Calu3 (cell line): ENCODE results near the gene SPIRE1. TPM values are rescaled to one million over a fixed set of nuclear protein-coding genes. Genes with fewer than 3 reads are reported as not detected.
A peak's percentile ranks its signal among the peaks of the same experiment; 100 is the strongest.

Source experiments
- BruUV-seq: library from RNA; stranded (reverse); fragments of 400-500 nt; replicated peaks from 2 replicates; lab custom pipeline; 2021; lab: Mats Ljungman, UMichigan
- CTCF ChIA-PET: fragments of 300-600 bp; sonication (Branson Sonifier 250); formaldehyde crosslinking; loops from one replicate; lab custom pipeline; 2022; ENCODE audit warnings: antibody characterized with exemption; lab: Charles Lee
- DNase-seq: peaks from one replicate; pipeline ENCODE4 v3.0.0; 2022
- H3K27ac Mint-ChIP-seq: one replicate; pipeline ENCODE4 v1.8.0; 2022; ENCODE audit warnings: mixed read lengths; ENCODE audit not compliant: unreplicated experiment
- H3K27me3 Mint-ChIP-seq: one replicate; pipeline ENCODE4 v1.8.0; 2022; ENCODE audit warnings: mixed read lengths; ENCODE audit not compliant: unreplicated experiment
- H3K36me3 Mint-ChIP-seq: one replicate; pipeline ENCODE4 v1.8.0; 2022; ENCODE audit warnings: mild to moderate bottlenecking, moderate library complexity, mixed read lengths; ENCODE audit not compliant: insufficient read depth, unreplicated experiment
- H3K4me1 Mint-ChIP-seq: one replicate; pipeline ENCODE4 v1.8.0; 2022; ENCODE audit warnings: mild to moderate bottlenecking, low read depth, mixed read lengths; ENCODE audit not compliant: unreplicated experiment
- H3K4me3 Mint-ChIP-seq: one replicate; pipeline ENCODE4 v1.8.0; 2022; ENCODE audit warnings: mild to moderate bottlenecking, low read depth, moderate library complexity, mixed read lengths; ENCODE audit not compliant: unreplicated experiment
- H3K9me3 Mint-ChIP-seq: one replicate; pipeline ENCODE4 v1.8.0; 2022; ENCODE audit warnings: low read depth, mixed read lengths; ENCODE audit not compliant: unreplicated experiment
- CTCF ChIP-seq: fragments of 200-600 bp; IDR thresholded peaks from one replicate; pipeline ENCODE4 v1.8.0; 2022; ENCODE audit warnings: antibody characterized with exemption; ENCODE audit not compliant: unreplicated experiment
- intact Hi-C: fragments of 100-400 bp; cut with micrococcal nuclease; formaldehyde crosslinking; loops from one replicate; pipeline ENCODE4 v1.10.0; 2022; ENCODE audit not compliant: unreplicated experiment
- total RNA-seq: library from RNA; stranded (reverse); gene quantifications from 2 replicates; pipeline ENCODE4 v1.2.3, GENCODE V29; 2022

Gene SPIRE1
- total RNA-seq, 1 experiment from 2014 or later = 98.6 TPM

GRCh38 chr18:12668041-12668440 is 10.1 kb upstream of the SPIRE1 start:
- DNase-seq = no peak
- intact Hi-C loops = no loop called here
- H3K4me1 Mint-ChIP-seq = no peaks in the 10 kb centered on the region
- H3K27me3 Mint-ChIP-seq = no peaks in the 10 kb centered on the region
- TF ChIP-seq CTCF = no peak
- H3K9me3 Mint-ChIP-seq = no peaks in the 10 kb centered on the region
- no TSS peak for BruUV-seq
- H3K36me3 Mint-ChIP-seq = peaks cover 14% of the 10 kb centered on the region
- H3K27ac Mint-ChIP-seq = no peak overlapping the region
- CTCF ChIA-PET = no interaction called here
- no peak overlapping the region for H3K4me3 Mint-ChIP-seq

DNA sequence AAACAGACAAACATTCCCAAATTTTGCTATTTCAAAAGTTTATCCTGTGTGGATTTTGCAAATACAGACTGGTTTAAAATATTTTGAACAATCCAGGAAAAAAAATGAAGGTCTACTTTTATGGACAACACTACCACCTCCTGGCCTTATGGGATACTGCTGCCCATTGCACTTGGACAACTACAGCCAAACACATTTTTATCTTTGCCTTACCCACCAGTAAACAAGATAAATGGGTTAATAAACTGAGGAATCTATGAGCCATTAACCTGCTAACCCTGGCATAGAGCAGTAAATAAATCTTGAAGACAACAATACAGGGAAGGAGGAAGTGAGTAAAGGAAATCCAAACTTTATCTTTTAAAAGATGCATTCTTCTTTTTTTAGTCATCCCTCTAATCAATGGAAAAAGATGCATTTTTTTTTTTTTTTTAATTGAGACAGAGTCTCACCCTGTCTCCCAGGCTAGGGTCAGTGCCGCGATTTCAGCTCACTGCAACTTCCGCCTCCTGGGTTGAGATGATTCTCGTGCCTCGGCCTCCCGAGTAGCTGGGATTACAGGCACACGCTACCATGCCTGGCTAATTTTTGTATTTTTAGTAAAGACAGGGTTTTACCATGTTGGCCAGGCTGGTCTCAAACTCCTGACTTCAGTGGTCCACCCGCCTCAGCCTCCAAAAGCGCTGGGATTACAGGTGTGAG is 2.1 kb upstream of the SPIRE1 start:
- Mint-ChIP-seq H3K4me1 (peaks cover 22% of the 10 kb centered on the region), H3K27ac (peak overlapping the region; percentile 80), H3K4me3 (peak overlapping the region; percentile 54), H3K9me3 (no peaks in the 10 kb centered on the region), H3K27me3 (no peaks in the 10 kb centered on the region), H3K36me3 (peaks cover 72% of the 10 kb centered on the region)
- peak; percentile 77 for TF ChIP-seq CTCF
- DNase-seq = peak; percentile 71
- intact Hi-C loops = loop anchor here (1.0 to 10.0 kb wide), 3 partner anchors 119 to 266 kb away; no protein-coding TSS in a partner anchor
- BruUV-seq = no TSS peak
- CTCF ChIA-PET = interaction anchor here (0.7 to 1.2 kb wide), 3 partner anchors 53 to 524 kb away, joined by 3 to 12 read pairs (median 3); no protein-coding TSS in a partner anchor

- peak overlapping the region; percentile 54 for H3K4me3 Mint-ChIP-seq
- peak overlapping the region; percentile 93 for H3K27ac Mint-ChIP-seq
- no peak for TF ChIP-seq CTCF
- peaks cover 70% of the 10 kb centered on the region for H3K36me3 Mint-ChIP-seq
- no peaks in the 10 kb centered on the region for H3K27me3 Mint-ChIP-seq
- peaks cover 31% of the 10 kb centered on the region for H3K4me1 Mint-ChIP-seq
- intact Hi-C loops = loop anchor here (1.0 to 10.0 kb wide), 4 partner anchors 118 to 267 kb away; no protein-coding TSS in a partner anchor
- H3K9me3 Mint-ChIP-seq = no peaks in the 10 kb centered on the region
- TSS peak; percentile 66 for BruUV-seq
- DNase-seq = peak; percentile 44
- CTCF ChIA-PET = interaction anchor here (1.0 kb wide), 1 partner anchor 119 kb away, joined by 5 read pairs; no protein-coding TSS in a partner anchor
Measured at GRCh38 chr18:12658426-12659138, 675 bp upstream of the SPIRE1 start.

DNA sequence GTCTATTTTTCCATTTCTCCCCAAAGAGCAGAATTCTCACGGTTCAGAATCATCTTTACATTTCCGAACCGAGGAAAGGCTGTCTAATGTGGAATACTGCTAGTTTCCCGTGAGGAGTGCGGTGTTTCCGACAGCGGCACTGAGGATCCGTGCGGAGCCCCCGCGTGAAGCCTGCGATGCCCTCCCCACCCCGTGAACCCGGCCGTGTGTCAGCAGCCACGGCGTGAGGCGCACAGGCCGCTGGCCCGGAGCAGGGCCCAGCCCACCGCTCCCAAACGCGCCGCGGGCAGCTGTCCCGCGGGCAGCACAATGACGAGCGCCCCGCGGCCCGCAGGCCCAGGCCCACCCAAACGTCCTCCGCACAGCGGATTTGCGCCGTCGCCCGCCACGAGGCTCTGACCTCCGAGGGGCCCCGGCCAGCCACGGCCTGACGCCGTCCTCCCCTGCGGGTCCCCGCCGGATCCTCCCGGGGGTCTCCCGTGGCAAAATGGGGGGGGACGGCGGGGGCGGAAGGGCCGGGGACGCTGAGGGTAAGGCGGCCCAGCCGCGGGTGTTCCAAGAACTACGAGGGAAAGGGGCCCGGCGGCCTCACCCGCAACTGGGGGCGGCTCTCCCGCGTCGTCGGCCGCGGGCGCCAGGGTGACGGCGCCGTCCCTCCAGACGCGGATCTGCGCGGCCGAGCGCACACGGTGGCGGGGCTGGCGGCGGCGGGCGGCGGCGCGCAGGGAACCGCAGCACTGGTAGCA is 796 bp downstream of the SPIRE1 start:
- CTCF ChIA-PET = no interaction called here
- no peaks in the 10 kb centered on the region for H3K9me3 Mint-ChIP-seq
- peaks cover 45% of the 10 kb centered on the region for H3K4me1 Mint-ChIP-seq
- peak; percentile 21 for DNase-seq
- no peaks in the 10 kb centered on the region for H3K27me3 Mint-ChIP-seq
- peak overlapping the region; percentile 78 for H3K27ac Mint-ChIP-seq
- H3K36me3 Mint-ChIP-seq = peaks cover 70% of the 10 kb centered on the region
- intact Hi-C loops = loop anchor here (10.0 kb wide), 1 partner anchor 162 kb away; no protein-coding TSS in a partner anchor
- TF ChIP-seq CTCF = no peak
- BruUV-seq = no TSS peak
- H3K4me3 Mint-ChIP-seq = peak overlapping the region; percentile 54
